Hematopoietic multipotent progenitor cell treated with erythropoietin and hydrocortisone succinate and interleukin-3 and kit ligand, for 4 days (in vitro differentiated cells): ENCODE data around the gene PERM1.
"Not testable (repeated sequence)": the region's sequence is repeated elsewhere in the genome, so short reads cannot be mapped to it uniquely, and the experiment has no call there.

Experiments used
- DNase-seq: peaks from one replicate; pipeline ENCODE4 v3.0.0-alpha.2; 2015

The PERM1 gene

DNA sequence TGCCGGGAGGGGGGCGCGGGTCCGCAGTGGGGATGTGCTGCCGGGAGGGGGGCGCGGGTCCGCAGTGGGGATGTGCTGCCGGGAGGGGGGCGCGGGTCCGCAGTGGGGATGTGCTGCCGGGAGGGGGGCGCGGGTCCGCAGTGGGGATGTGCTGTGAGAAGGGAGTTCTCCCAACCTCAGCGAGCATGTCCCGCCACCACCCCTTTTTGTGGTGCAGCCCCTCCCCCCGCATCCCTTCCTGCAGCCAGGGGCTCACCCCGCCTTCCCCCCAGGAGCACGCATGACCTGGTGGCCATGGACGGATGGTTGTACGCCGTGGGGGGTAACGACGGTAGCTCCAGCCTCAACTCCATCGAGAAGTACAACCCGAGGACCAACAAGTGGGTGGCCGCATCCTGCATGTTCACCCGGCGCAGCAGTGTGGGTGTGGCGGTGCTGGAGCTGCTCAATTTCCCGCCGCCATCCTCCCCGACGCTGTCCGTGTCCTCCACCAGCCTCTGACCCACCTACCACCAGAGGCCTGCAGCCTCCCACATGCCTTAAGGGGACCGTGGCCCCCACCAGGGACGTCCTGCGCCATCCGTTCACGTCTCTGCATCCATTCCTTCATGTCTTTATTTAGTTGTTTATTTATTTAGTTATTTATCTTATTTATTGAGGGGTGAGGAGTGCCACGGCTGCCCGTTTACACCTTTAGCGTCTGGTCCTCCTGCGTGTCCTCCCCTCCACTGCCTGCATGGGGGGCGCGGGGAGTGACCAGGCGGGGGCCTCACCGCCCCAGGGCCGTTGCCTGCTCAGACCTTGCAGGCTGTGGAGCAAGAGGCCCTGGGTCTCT lies 17.0 kb downstream of the PERM1 start:
- no peak for DNase-seq

DNA sequence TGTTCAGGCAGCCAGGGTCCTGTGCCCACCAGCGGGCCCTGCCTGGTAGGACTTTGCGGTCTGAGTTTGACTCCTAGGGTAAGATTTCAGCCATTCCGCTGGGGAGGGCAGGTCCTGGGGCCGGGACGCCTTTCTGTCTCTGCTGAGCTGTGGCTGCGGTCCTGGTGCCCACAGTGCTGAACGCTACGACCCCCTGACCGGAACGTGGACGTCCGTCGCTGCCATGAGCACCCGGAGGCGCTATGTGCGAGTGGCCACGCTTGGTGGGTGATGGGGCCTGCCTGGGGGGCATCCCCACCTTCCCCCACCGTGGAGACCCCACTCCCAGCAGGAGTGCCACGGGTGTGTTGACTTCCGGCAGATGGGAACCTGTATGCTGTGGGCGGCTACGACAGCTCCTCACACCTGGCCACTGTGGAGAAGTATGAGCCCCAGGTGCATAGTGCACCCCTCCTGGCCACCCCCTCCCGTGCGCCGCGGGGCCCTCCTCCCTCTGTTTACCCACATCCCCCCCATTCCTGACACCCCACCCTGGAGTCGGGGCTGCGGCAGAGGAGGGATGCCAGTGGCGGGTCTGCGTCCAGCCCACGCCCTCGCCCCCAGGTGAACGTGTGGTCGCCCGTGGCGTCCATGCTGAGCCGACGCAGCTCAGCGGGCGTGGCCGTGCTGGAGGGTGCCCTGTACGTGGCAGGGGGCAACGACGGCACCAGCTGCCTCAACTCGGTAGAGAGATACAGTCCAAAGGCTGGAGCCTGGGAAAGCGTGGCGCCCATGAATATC lies 18.0 kb downstream of the PERM1 start:
- DNase-seq, result no peak

GRCh38 chr1:963301-963651 lies 18.6 kb downstream of the PERM1 start:
- DNase-seq, result no peak

DNA sequence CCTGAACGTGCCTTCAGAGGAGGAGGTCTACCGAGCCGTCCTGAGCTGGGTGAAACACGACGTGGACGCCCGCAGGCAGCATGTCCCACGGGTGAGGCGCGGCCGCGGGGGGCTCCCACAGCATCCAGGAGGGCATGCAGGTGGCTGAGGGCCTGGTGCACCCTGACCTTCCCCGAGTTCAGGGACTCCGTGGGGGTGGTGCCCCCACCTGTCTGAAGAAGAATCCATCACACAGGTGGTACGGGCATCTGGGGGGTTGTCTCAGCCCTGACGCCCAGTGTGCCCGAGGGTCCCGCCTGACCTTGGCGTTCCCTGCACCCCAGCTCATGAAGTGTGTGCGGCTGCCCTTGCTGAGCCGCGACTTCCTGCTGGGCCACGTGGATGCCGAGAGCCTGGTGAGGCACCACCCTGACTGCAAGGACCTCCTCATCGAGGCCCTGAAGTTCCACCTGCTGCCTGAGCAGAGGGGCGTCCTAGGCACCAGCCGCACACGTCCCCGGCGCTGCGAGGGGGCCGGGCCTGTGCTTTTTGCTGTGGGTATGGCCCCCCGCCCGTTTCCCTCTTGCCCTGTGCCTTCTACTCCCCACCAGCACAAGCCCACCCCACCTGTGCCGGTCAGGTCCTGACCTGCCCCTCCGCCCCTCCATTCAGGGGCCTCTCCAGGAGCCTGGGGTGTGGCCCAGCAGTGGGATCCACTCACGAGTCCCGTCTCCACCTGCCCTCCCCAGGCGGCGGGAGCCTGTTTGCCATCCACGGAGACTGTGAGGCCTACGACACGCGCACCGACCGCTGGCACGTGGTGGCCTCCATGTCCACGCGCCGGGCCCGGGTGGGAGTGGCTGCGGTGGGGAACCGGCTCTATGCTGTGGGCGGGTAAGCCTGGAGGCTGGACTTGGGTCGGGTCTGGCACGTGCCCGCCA lies 19.3 kb downstream of the PERM1 start:
- DNase-seq, result no peak

DNA sequence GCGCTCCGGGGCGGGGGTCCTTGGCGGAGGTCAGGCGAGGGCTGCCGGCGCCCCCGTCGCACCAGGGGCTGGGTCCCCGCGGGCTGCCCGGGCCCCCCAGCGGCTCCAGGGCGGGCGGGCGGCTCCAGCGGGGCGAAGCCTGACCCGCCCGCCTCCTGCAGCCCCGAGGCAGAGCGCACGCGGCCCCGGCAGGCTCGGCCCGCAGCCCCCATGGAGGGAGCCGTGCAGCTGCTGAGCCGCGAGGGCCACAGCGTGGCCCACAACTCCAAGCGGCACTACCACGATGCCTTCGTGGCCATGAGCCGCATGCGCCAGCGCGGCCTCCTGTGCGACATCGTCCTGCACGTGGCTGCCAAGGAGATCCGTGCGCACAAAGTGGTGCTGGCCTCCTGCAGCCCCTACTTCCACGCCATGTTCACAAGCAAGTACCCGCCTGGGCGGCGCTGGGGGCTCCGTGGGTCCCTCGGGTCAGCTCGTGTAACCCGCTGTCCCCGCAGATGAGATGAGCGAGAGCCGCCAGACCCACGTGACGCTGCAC lies 20.7 kb downstream of the PERM1 start:
- no peak for DNase-seq

DNA sequence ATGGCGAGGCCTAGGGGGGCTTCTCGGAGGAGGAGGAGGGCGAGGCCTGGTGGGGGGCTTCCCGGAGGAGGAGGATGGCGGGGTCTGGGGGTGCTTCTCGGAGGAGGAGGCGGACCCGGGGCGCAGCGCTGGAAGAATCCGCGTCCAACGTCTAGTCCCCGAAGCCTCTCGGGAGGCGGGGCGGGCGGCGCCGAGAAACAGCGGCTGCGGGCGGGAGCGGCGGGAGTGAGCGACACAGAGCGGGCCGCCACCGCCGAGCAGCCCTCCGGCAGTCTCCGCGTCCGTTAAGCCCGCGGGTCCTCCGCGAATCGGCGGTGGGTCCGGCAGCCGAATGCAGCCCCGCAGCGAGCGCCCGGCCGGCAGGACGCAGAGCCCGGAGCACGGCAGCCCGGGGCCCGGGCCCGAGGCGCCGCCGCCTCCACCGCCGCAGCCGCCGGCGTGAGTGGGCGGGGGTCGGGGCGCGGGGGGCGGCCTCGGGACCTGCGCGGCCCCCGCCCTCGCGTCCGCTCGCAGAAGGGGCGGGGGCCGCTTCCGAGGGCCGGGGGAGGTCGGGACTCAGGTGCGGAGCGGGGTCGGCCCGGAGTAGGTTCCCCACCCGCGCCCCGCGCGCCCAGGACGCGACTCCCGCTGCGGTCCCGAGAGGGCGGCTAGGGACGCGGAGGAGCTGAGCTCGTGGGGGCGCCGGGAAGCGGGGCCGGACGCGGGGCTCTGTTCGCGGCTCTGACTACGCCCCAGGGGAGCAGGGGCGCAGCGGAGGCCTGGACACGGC lies 21.3 kb downstream of the PERM1 start, which contains the start of gene KLHL17:
Gene KLHL17 (plus strand): TSS at position 222 of the 769 bp plus-strand sequence. CDS start 110 bp downstream, at position 332.
- DNase-seq, result peak; percentile 86

- DNase-seq, result no peak
Observed at GRCh38 chr1:959731-960362, 22.0 kb downstream of the PERM1 start.

- peak; percentile 95 for DNase-seq
Observed at GRCh38 chr1:958823-959730, 22.8 kb downstream of the PERM1 start, which contains the start of gene NOC2L. Gene NOC2L, minus strand, starts transcription at chr1:959256. Its CDS starts 16 bp downstream, at chr1:959240.

- DNase-seq, result no peak
Observed at GRCh38 chr1:956636-957035, 25.3 kb downstream of the PERM1 start.

GRCh38 chr1:955474-955873 lies 26.4 kb downstream of the PERM1 start:
- DNase-seq, result peak; percentile 40

- DNase-seq, result no peak
Observed at GRCh38 chr1:954927-955326, 27.0 kb downstream of the PERM1 start.

DNA sequence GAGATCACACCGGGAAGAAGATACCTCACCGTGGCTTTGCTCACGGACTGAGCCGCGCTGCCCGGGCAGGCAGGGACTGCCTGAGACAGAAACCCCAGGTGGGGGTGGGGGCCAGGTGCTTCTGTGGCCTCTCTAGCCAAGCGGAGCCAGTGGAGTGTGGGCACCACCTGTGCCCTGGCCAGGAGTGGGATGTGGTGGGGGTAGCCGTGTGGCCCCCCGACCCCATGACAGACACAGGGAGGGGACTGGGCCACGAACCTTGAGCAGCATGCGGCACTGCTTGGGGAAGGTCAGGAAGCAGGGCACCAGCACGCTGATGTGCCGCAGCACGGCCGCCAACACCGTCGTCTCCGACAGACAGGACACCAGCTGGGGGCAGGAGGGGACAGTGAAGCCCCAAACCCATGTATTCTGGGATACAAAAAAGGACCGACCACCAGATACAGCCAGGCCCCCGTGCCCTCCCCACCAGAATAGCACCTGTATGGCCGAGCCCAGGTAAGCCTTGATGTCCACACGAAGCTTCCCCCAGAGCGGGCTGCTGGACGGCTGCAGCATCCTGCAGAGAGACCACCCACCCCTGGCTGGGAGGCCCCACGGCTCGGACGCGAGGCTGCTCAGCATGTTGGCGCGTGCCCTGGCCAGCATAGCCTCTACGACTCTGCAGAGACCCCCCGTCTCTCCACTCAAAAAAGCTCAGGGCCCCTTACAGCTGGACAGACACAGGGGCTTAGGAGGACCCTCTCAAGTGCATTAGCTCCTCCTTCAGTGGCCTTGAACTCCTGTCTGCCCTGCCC lies 28.2 kb downstream of the PERM1 start:
- DNase-seq, result no peak

- DNase-seq, result no peak
Observed at GRCh38 chr1:952603-953002, 29.3 kb downstream of the PERM1 start.

GRCh38 chr1:952201-952600 lies 29.7 kb downstream of the PERM1 start:
- no peak for DNase-seq

DNA sequence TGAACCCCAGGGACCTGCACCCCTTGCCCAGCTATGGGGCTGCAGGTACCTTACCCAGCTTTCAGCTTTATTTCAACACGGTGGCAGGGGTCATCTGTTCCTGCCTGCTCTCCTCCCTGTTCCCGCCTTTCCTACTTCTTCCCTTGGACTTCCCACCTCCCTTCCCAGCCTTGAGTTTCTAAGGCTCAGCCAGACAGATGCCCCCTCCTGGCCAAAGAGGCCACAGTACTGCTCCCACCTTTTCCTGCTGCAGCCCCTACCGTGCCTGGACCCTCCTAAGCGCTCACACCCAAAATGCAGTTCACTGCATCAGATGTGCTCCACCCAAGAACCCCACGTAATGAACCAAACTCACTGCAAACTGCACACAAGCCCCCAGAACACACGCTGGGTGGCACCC lies 30.5 kb downstream of the PERM1 start:
- no peak for DNase-seq

GRCh38 chr1:950881-951280 lies 31.0 kb downstream of the PERM1 start:
- DNase-seq, result no peak

DNA sequence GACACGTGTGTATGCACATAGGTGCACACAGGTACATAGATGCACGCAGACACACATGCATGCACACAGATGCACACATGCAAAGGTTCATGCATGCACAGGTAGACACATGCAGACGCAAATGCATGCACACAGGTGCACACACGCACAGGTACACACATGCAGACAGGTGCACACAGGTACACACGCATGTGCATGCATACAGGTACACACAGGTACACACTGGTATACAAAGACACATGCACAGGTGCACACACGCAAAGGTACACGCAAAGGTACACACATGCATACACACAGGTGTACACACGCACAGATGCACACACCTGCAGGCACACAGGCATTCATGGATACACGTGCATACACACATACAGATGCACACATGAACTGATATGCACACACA lies 31.6 kb downstream of the PERM1 start:
- DNase-seq, result no peak

- DNase-seq, result no peak
Observed at GRCh38 chr1:947958-948357, 33.9 kb downstream of the PERM1 start.

DNA sequence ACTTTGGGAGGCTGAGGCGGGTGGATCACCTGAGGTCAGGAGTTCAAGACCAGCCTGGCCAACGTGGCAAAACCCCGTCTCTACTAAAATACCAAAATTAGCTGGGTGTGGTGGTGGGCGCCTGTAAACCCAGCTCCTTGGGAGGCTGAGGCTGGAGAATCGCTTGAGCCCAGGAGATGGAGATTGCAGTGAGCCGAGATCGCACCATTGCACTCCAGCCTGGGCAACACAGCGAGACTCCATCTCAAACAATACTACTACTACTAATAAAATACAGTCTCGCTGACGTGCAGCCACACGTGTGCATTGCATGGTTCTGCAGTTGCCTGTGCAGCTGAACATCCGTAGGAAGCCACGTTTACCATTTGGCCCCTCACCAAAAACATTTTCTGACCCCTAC lies 35.1 kb downstream of the PERM1 start:
- not testable (repeated sequence) for DNase-seq
